AG08395 (cell line): ENCODE results near the gene GRIP2.

Experiments
- DNase-seq: peaks from one replicate; pipeline ENCODE4 v3.0.0; 2012; ENCODE audit warnings: mixed read lengths, low spot score

The GRIP2 gene

DNA sequence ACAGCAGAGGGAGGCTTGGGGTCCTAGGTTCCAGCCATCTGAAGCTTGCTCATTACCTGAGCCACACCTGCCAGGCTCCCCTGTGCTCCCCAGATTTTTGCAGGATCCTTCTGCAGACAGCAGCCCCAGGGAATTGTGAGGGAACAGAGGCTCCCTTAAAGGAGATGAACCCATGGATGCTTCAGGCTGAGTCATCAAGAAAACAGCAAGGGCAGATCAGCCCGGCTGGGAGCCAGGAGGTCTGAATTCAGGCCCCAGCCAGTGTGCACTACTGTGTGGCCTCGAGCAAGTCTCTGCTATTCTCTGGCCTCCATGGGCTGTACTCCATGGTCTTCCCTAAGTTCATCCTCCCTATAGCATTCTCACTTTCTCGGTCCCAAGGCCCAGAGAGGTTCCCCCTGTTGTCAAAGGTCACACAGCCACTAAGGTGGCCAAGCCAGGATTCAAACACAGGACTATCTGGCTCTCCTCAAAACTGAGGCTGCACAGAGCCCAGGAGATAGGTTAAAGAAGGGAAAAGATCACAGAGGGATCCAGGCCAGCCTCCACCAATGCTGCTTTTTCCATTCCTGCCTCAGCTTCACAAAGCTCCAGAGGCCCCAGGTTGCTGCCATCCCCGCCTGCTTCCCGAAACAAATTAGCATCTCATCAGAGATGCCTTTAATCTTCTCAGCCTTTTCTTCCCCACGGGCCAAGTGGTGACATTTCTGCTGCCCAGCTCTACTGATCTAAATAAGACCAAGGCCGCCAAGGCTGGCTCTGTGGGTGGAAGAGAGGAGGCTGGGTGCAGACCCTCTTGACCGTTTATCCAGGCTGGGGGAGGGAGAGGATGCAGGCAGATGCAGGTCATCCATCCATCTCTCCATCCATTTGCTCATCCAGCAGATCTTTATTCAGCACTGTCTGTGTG lies 21.2 kb upstream of the GRIP2 start:
- peak; percentile 74 for DNase-seq

DNA sequence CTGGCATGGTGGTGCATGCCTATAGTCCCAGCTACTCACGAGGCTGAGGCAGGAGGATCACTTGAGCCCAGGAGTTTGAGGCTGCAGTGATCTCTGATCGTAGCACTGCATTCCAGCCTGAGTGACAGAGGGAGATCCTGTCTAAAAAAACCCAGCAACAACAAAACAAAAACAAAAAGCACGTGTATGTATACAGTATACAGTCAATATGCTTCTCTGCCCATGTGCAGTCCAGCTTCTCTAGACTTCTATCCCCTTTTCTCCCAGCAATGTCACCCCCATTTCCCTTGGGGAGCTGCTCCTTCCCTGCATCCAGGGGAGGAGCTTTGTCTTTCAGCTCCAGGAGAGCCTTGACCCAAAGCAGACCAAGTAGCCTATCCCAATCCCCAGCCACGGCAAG lies 20.0 kb upstream of the GRIP2 start:
- DNase-seq: no peak

DNA sequence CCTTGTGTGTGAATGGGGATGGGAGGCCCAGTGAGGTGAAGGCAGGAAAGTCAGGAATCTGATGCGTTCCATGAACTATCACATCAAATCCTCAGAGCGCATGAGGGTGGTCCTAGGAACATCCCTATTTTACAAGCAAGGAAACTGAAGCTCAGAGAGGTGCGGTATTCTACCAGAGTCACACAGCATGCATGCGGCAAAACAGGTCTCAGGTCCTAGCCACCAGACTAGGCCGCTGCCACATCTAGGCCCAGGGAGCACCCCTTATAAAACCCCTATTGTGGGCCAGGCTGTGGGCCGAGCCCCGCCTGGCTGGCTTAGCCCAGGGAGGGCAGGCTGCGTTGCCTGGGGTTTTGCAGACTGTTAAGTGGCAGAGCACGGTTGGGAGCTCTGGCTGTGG lies 17.9 kb upstream of the GRIP2 start:
- DNase-seq: no peak

DNA sequence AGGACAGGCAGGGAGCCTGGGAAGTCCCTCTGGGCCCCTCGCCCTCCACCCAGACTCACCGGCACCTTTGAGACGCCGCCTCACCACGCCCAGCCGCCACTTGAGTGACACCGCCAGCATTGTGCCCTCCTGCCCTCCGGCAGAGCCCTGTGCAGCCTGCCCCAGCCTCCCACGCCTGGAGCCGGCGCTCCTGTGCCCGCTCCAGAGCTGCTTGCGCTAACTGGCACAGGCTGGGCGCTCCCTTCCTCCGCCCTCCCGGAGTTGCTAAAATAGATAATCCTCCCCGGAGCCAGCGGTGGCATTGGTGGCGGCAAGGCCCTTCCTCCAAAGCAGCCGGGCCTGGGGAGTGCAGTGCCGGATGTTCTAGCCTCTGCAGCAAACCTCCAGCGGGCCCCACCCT lies 15.7 kb upstream of the GRIP2 start:
- DNase-seq: no peak

DNA sequence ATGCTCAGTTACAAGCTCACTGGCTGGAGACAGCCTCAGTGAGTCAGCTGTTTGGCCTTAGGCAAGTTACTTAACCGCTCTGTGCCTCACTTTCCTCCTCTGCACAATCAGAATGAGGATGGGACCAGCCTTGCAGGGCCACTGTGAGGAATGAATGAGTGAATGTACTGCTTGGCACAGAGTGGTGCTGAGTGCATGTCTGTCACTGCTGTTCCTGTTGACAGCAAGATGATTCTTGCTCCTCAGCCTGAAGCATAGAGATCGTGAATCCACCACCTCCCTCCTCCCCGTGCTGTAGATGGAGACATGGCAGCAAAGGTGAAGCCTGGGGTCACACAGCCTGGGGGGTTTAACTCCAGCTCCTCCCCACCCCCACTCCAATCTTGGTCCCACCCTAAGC lies 14.6 kb upstream of the GRIP2 start:
- DNase-seq: no peak

DNA sequence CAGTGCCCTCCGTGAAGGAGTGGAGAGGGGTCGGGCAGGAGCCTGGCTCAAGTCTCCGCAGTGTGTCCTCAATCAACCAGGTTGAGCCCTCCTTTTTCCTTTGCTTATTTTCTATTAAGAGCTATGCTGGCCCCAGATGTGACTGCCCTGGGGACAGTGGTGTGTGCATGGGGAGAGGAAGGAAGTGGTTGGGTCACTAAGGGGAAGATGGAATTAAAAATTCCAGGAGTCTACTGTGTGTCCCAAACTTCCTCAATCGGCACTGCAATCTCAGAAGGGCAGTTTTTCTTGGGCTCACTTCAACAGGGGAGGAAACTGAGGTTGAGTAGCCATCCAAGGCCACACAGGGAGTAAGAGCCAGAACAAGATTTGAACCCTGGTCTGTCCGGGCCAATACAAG lies 13.7 kb upstream of the GRIP2 start:
- no peak for DNase-seq

DNA sequence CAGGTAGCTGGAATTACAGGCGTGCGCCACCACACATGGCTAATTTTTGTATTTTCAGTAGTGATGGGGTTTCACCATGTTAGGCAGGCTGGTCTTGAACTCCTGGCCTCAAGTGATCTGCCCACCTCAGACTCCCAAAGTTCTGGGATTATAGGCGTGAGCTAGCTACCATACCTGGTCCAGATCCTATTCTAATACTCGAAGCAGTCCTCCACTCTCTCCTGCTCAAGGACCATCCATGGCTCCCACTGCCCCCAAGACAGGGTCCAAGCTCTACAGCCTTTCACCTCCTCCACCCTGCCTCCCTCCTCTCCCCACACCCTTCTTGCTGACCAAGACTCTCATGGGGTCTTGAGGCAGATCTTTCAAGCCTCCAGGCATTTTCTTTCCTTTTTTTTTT lies 12.6 kb upstream of the GRIP2 start:
- no peak for DNase-seq

DNA sequence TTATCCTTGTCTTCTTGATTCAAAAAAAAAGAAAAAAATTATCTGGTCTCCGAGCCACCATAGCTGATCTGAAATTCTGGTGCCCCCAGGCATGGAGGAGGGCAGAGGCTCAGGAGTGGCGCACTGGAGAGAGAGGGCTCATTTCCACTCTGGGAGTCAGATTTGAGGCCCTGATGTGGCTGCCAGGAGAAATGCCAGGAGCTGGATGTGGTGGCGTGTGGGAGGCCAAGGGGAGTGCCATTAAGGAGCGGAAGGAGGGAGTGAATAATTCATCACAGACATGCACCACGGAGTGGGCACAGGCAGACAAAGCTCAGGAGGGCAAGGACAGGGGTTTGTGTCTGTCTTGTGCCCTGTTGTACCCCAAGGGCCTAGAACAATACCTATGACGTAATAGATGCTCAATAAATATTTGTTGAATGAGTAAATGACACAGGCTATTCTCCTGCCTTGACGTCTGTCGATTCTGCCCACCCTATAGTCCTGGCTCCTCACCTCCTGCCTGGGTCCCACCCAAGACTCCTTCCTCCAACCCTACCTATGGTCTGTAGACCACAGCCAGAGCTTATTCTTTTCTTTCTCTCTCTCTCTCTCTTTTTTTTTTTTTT lies 12.0 kb upstream of the GRIP2 start:
- no peak for DNase-seq

DNA sequence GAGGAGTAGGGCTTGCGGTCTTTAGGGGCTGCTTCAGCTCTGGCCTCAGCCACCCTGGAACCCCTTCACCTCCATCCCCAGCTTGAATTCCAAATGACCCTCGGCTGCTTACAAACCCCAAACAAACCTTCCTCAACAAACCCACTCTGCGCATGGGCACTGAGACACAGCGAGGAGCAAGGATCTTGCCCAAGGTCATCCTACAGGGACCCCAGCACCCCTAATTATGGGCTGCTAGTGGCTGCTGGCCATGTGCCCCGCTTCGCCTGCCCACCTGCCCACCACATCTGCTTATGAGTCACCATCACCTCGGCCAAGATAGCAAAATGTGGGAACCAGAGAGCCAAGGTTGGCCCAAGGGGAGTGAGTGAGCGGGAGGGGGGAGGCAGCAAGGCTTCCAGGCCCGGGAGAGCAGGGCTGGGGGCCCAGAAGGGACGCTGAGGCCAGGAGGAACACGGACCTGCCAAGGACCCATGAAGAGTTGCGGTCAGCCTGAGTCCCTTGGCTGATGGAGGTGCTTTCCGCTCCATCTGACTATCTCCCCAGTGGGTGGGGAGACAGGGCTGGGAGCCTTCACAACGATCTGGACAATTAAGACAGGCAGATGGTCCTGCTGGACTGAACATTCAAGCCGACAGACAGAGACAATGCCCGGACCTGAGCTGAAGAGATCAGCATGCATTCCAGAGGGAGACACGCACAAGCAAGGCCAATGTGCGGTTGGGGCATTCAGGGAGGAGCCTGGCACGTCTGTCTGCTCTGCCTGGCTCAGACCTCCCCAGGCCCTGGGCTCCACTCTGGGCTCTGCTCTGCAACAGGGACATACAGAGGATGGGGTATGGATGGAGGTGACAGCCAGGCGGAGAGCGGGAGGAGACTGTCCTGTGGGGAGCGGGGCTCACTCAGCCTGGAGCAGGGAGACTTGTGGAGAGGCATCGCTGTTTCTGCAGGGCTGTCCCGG lies 10.8 kb upstream of the GRIP2 start:
- peak; percentile 51 for DNase-seq

DNA sequence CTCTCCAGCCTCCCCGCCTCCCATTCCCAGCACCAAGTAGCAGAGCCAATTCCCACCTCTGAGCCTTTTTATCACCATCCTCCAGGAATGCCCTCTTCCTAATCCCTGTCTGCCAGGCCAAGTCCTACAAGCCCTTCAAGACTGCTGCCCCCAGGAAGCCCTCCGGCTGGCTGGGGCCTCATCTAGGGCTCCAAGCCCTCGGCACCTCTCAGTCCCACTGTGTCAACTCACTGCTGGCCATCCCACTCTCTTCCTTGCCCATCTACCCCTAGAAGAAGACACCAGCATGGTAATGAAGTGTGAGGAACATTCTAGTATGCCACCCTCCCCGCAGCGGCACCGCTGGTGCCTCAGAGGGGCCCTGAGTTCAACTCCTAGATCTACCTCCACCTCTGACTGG lies 10.0 kb upstream of the GRIP2 start:
- DNase-seq: no peak

DNA sequence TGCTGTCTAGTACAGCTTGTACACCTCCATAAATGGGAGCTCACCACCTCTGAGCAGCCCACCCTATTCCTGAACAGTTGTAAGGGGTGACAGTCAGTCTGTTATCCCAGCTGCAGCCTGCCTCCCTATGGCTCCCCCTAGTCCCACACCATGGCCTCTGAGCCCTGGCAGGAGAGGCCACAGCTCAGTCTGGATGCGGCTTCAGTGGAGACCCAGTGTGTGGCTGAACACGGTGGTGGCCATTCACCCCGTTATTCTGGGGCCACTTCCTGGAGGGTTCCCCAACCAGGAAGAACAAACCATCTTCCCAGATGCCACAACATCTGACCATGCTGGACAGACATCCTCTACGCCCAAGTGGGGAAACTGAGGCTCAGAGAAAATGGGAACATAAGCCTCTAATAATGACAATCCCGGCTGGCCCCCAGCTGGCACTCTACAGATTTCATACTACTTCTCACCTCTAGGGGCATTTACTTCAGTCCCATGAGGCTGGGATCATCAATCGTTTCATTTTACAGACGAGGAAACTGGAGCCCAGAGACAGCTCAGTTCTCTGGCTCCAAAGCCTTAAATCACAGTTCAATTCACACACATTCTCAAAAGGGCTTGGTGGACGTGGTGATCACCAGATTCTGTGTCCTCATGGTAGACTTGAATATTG lies 9.2 kb upstream of the GRIP2 start:
- DNase-seq: peak; percentile 55

DNA sequence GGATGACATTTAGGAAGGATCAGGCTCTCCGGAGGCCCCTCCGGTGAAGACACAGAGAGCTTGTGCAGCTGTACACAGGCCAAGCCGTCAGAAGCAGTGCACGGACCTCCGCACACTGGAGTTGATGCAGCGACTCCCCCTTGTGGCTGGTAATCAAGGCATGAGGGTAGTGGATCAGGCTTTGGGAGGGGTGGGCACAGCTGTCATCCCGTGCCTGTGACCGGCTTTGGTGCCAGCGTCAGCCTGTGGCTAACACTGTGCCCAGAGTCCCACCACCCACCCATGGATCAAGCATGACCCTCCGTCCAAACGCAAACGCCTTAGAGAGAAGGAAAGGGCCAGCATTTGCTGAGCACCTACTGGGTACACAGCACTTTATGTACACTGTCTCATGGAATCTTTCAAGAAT lies 8.2 kb upstream of the GRIP2 start:
- DNase-seq: peak; percentile 78

DNA sequence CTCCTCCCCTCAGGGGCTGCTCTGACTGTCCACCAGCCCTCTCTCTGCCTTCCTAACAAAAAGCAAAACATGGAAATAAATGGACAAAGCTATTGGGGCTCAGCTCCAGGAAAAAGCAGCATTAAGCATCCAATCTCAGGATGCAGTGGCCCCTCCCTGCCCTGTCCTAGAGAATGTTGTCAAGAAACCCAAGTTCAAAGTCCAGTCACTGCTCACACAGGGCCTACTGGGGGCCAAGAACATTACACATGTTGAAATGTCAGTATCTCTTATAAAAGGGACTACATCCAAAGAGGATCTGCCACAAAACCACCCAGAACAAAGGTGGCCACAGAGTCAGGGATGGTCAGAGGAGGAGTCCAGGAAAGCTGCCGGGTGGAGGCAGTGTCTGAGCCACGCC lies 7.6 kb upstream of the GRIP2 start:
- no peak for DNase-seq

DNA sequence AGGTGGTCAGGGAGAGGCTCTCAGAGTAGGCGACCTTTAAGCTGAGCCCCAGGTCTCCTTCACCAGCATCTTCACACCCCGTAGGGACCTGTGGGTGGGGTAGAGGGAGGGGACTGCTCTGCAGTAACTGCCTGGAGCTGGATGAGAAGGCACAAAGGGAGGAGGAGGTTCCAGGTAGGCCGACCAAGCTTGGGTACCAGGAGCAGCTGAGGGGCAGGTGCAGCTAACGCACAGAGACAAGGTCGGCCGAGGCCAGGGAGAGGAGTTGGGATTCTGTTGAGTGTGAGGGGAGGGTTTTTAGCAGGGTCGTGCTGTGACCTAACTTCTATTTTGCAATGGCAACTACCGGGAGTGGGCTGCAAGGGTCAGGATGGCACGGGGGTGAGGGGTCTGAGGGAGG lies 5.9 kb upstream of the GRIP2 start:
- DNase-seq: no peak

DNA sequence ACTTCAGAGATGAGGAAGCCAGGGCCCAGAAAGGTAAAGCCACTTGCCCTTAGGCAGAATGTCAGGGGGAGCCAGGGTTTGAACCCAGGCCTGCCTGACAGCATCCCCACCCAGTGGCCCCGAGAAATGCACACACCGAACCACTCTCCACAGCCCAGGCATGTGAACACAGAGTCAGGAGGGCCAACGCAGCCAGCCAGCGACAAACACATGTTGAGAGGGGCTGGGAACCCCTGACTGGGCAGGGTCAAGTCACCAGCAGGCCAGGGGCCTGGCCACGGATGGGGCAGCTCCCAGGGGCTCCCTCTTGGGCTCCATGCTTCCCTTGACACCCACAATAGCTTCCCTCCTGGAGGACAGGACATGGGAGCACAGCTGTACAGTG lies 5.1 kb upstream of the GRIP2 start:
- DNase-seq: no peak

DNA sequence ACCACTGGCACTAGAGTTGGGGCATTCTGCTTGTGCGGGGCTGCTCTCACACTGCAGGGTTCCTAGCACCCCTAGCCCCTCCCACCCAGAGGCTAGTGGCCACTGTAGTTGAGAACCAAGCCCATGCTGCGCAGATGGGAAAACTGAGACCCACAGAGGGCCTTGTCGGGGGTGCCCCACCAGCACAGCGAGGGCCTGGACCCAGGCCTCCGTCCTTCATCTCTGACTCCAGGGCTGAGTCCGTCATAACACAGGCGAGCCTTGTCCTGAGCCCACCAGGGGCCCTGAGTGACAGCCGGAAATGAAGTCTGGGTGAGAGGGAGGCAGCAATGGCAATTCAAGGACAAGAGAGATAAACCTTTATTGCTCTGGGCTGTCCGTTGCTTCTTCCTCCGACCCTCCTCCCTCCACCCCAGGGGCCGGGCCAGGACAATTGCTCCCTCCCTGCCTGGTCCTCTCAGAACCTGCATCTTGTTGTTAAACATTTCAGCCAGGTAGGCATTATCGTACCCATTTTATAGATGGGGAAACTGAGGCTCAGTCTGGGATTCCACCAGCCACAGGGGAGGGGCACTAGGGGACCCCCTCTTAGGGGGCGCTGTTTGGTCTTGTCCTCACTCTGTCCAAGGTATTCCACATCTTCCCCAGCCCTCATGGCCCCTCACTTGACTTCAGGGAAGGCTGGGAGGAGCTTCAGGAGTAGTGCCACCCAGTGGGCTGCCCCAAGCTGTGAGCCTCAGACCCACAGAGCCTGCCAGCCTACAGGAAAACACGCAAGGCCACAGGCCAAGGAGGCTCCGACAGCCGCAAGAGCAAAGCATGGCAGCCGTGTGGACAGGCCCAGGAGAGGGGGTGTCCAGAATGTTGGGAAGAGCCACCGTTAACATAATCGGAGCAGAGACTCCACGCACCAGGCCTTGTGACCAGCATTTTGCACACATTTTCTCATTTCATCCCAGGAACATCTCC lies 4.4 kb upstream of the GRIP2 start:
- no peak for DNase-seq

DNA sequence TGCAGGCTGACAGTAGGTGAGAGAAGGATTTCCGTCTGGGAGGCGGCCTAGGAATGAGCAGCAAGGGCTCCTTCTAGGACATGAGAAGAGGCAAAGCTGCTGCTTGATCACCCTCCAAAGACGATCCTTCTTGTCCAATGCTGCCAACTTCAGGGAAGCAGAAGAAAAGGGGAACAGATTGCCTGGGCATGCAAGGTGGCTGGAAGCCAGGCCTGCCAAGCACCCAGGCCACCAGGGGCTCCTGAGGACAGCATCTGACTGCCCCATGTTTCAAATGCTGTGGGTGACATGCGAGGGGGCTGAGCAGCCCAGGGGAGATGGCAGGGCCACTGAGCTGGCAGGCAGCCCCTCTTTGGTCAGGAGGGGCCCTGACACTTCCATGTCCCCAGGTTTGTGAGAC lies 3.3 kb upstream of the GRIP2 start:
- no peak for DNase-seq

DNA sequence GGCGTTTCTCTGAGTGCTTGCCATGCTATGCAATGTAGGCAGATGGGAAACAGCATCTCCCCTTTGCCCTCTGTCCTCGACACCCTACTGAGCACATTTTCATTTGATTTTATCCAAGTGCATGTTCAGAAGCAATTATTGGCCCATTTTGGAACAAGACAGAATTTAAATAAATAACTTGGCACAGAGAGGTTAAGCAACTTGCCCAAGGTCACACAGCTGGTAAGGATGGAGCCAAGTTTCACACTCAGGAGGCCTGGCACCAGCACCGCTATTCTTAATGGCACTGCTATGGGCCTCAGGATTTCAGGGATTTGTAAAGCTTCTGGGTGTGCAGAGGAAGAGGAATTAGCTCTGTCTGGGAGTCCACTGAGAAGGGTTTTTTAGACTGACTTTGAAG lies 2.5 kb upstream of the GRIP2 start:
- DNase-seq: no peak

DNA sequence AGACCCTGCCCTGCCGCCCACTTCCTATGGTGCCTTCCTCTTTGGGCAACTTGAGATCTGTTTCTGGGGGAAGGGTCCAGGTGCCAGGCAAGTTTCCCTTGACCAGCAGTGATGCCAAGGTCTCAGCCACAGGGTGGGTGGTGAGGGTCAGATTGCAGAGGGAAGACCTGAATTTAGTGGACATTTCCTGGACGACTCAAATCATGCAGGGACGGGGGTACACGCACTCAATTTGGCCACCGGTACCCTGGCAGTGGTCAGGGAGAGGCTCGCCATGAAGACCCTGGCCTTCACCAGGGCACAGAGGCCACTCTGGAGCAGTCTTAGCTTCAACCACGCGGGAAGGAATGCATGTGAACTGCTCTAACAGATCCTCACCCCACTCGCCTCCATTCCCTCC lies 1.5 kb upstream of the GRIP2 start:
- DNase-seq: no peak

DNA sequence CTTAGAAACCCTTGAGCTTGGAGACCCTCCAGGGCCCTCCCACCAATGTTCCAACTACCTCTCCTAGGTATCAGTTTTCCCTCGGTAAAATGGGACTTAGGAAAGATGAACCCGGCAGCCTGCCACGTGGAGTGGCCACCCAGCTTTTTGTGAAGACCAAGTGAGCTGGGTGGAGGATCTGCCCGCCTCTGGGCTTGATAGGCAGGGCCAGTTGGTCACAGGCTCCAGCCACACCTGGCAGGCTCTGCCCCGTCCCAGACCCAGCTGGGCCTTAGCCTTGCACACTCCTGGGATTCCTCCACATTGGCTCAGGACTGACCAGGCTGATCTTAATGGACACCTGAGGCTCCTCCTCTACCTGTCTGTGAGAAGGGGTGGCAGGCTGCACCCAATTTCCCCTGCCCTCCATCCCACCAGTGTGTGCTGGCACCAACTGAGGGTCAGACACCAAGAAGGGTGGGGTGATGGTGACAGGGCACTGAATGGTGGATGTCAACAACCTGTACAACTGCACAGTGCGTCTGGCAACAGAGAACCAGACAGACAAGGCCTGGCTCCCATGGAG lies 761 bp upstream of the GRIP2 start:
- DNase-seq: no peak

DNA sequence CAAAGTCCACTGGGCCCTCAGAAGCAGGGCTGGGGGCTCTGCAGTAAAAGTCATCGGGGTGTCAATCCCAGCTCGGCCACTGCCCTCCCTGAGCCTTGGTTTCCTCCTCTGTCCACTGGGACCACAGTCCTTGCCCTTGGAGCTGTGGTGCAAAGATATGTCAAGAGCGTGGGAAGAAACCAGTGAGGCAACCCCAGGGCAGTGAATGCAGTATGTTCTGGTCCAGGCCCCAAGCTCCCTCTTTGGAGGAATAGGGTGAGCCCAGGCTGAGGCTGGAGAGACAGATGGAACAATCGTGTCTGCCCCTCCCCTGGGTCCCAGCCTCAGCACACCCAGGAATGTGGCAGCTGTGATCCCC lies 779 bp downstream of the GRIP2 start:
- no peak for DNase-seq
